VCaP (cell line): ENCODE measurements around the gene ZSWIM7.

Source experiments
- H3K27ac ChIP-seq: fragments of 450-650 bp; 2 replicates; pipeline ENCODE4 v1.5.1; 2017
- CTCF ChIP-seq: fragments of 450-650 bp; conservative IDR thresholded peaks from 2 replicates; pipeline ENCODE4 v1.5.1; 2017; ENCODE audit warnings: mild to moderate bottlenecking, moderate library complexity

Gene ZSWIM7

DNA sequence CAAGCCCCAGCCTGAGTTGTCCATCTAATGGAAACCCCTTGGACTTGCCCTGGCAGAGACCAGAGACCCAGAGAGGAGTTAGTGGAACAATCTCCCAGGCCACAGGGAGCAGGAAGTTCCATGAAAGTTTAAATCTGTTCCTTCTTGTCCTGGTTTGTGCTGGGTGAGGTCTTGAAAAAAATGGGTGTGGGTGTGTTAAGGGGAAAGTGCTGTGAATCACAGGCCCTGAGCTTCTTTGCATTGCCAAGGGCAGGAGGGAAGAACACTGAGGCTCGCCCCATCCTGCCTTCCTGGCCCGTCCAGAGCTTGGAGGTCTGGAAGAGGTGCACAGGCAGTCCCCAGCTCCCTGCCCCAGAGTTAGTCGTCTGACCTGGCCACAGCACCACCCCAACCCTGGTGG lies 52.2 kb downstream of the ZSWIM7 start:
- no peak overlapping the region for H3K27ac ChIP-seq

GRCh38 chr17:15946611-15947120 lies 52.8 kb downstream of the ZSWIM7 start:
- no peak for TF ChIP-seq CTCF
- H3K27ac ChIP-seq = no peak overlapping the region

More for the DNA sequence above, 52.2 kb downstream of the ZSWIM7 start:
- TF ChIP-seq CTCF = no peak

GRCh38 chr17:15945527-15946191 lies 53.8 kb downstream of the ZSWIM7 start:
- TF ChIP-seq CTCF = no peak
- peak overlapping the region; percentile 60; the same call in 1 of the 2 replicates for H3K27ac ChIP-seq

DNA sequence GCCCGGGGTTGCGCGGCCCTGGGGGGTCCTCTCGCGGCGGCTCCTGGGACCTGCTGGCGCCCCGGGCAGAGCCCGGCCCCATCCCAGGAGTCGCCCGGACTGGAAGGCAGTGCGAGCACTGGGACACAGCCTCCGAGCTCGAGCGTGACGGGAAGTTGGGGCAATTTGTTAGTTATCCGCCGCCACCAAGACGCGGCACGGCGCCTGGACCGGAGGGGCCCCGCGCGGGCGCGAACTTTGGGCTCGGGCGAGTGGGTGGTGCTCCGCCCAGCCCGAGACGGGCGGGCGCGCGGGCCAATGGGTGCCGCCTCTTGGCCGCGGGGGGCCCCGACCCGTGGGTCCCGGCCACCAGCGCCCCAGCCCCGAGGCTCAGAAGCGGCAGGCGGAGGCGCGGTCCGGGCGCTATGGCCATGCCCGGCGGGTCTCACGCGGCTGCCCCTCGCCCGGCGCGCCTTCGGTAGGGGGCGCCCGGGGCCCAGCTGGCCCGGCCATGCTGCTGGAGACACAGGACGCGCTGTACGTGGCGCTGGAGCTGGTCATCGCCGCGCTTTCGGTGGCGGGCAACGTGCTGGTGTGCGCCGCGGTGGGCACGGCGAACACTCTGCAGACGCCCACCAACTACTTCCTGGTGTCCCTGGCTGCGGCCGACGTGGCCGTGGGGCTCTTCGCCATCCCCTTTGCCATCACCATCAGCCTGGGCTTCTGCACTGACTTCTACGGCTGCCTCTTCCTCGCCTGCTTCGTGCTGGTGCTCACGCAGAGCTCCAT lies 54.6 kb downstream of the ZSWIM7 start, which contains the start of gene ADORA2B:
Gene ADORA2B (plus strand): TSS at position 372 of the 768 bp plus-strand sequence. CDS start 119 bp downstream, at position 491.
- TF ChIP-seq CTCF = peak; percentile 82
- H3K27ac ChIP-seq = peak within 1 kb of the TSS; percentile 60

- no peak for TF ChIP-seq CTCF
- H3K27ac ChIP-seq = peak overlapping the region; percentile 60
These were observed 55.3 kb downstream of the ZSWIM7 start for GRCh38 chr17:15943971-15944758.

DNA sequence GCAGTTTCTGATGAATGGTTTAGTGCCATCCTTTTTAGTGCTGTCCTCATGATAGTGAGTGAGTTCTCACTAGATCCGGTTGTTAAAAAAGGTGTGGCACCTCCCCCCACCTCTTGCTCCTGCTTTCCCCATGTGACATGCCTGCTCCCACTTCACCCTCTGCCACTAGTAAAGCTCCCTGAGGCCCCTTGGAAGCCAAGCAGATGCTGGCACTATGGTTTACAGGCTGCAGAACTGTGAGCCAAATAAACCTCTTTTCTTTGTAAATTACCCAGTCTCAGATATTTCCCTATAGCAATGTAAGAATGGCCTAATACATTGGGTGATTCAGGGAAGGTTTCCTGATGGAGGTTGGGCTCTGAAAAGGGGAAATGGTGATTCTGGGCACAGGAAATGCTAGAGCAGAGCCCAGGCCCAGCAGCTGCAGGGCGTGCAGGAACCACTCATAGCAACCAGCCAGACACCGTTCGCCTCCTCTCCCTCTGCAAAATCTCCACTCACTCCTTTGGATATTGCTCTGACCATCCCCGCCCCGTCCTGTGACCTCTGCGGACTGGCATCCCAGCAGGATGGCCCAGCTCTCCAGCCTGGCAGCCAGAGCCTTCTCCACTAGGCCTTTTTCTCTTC lies 57.2 kb downstream of the ZSWIM7 start:
- no peak overlapping the region for H3K27ac ChIP-seq
- TF ChIP-seq CTCF = no peak
